ENCODE results near the gene ITPK1. TPM values are rescaled to one million over a fixed set of nuclear protein-coding genes. Genes with fewer than 3 reads are reported as not detected.

The ITPK1 gene
- total RNA-seq, 1 experiment from 2014 or later: 133 TPM

DNA sequence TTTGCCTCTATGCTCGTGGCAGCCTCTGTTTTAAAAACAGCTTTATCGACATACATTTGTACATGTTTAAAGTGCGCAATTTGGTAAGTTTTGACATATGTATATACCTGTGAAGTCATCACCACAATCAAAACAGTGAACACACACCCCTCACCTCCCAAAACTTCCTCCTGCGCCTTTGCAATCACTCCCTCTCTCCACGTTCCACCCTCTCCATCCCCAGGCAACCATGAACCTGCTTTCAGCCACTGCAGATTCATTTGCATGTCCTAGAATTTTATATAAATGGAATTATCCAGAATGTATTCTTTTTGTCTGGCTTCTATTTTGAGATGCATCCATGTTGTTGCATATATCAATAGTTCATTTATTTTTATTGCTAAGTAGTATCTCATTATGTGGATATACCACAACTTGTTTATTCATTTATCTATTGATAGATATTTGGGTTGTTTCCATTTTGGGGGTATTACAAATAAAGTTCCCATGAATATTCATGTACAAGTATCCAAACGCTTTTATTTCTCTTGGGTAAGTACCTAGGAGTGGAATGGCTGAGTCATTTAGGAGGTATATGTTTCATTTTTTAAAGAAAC is 208.3 kb downstream of the ITPK1 start:
- POLR2A ChIA-PET: no interaction called here

GRCh38 chr14:92906823-92907222 is 208.9 kb downstream of the ITPK1 start:
- Mint-ChIP-seq H3K27me3 (ENCODE audit: insufficient read depth, unreplicated experiment) (peaks cover 38% of the 10 kb centered on the region), H3K27ac (ENCODE audit: low read depth, unreplicated experiment) (no peak overlapping the region), H3K4me3 (ENCODE audit: unreplicated experiment) (no peak overlapping the region), H3K9me3 (ENCODE audit: unreplicated experiment) (no peaks in the 10 kb centered on the region), H3K36me3 (ENCODE audit: insufficient read depth, unreplicated experiment) (no peaks in the 10 kb centered on the region), H3K4me1 (ENCODE audit: insufficient read depth, unreplicated experiment) (no peaks in the 10 kb centered on the region)
- POLR2A ChIA-PET: no interaction called here
- CTCF ChIA-PET: no interaction called here
- no peak for TF ChIP-seq CTCF (IDR thresholded peaks at IDR 0.05; ENCODE audit: unreplicated experiment)
- no peak for DNase-seq (ENCODE audit: unreplicated experiment)
- no TSS peak for BruUV-seq (replicated peaks)
- intact Hi-C loops (cut with micrococcal nuclease): no loop called here

More for the DNA sequence above, 208.3 kb downstream of the ITPK1 start:
- no peaks in the 10 kb centered on the region for H3K36me3 Mint-ChIP-seq (ENCODE audit: insufficient read depth, unreplicated experiment)
- no peak for TF ChIP-seq CTCF (IDR thresholded peaks at IDR 0.05; ENCODE audit: unreplicated experiment)
- H3K27ac Mint-ChIP-seq (ENCODE audit: low read depth, unreplicated experiment): no peak overlapping the region
- H3K9me3 Mint-ChIP-seq (ENCODE audit: unreplicated experiment): no peaks in the 10 kb centered on the region
- no peaks in the 10 kb centered on the region for H3K4me1 Mint-ChIP-seq (ENCODE audit: insufficient read depth, unreplicated experiment)
- no peak for DNase-seq (ENCODE audit: unreplicated experiment)
- CTCF ChIA-PET: interaction anchor here (0.7 kb wide), 1 partner anchor 144 kb away, joined by 3 read pairs; no protein-coding TSS in a partner anchor
- intact Hi-C loops (cut with micrococcal nuclease): no loop called here
- BruUV-seq (replicated peaks): no TSS peak
- H3K4me3 Mint-ChIP-seq (ENCODE audit: unreplicated experiment): no peak overlapping the region
- H3K27me3 Mint-ChIP-seq (ENCODE audit: insufficient read depth, unreplicated experiment): peaks cover 33% of the 10 kb centered on the region

DNA sequence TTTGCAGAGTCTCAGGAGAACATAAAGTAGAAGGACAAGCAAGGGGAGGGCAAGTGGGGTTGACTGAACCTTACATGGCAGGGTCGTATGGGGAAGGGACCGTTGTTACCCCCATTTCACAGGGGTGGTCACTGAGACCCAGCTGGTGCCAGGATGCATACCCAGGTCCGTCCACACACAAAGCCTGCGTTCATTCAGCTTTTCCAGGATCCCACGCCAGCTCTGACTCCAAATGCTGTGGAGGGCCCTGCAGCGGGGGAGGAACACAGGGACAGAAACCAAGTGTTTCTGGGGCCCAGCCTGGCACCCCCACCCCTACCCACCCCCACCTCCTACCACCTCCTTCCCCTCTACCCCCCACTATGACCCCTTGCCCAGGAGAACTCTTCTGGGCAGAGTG is 209.3 kb downstream of the ITPK1 start:
- no peaks in the 10 kb centered on the region for H3K9me3 Mint-ChIP-seq (ENCODE audit: unreplicated experiment)
- no peaks in the 10 kb centered on the region for H3K4me1 Mint-ChIP-seq (ENCODE audit: insufficient read depth, unreplicated experiment)
- no peaks in the 10 kb centered on the region for H3K36me3 Mint-ChIP-seq (ENCODE audit: insufficient read depth, unreplicated experiment)
- ChIA-PET CTCF (no interaction called here), POLR2A (no interaction called here)
- BruUV-seq (replicated peaks): no TSS peak
- peaks cover 39% of the 10 kb centered on the region for H3K27me3 Mint-ChIP-seq (ENCODE audit: insufficient read depth, unreplicated experiment)
- H3K27ac Mint-ChIP-seq (ENCODE audit: low read depth, unreplicated experiment): no peak overlapping the region
- TF ChIP-seq CTCF (IDR thresholded peaks at IDR 0.05; ENCODE audit: unreplicated experiment): no peak
- intact Hi-C loops (cut with micrococcal nuclease): no loop called here
- no peak for DNase-seq (ENCODE audit: unreplicated experiment)
- H3K4me3 Mint-ChIP-seq (ENCODE audit: unreplicated experiment): no peak overlapping the region

DNA sequence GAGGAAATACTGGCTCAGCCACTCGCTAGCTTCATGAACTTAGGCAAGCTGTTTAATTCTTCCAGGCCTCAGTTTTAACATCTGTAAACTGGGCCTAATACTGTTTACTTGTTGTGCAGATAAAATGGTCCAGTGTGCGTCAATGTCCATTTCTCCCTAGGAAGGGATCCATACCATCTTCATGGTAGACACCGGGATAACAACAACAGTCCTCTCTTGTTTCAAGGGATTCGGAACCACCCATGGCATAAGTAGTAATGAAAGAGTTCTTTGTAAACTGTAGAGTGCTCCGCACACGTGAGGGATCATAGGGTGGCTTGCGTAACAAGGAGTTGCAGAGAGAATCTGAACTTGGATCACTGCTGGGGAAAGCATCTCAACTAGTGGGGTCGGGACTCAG is 210.1 kb downstream of the ITPK1 start:
- peaks cover 39% of the 10 kb centered on the region for H3K27me3 Mint-ChIP-seq (ENCODE audit: insufficient read depth, unreplicated experiment)

More for the DNA sequence above, 210.1 kb downstream of the ITPK1 start:
- Mint-ChIP-seq H3K36me3 (ENCODE audit: insufficient read depth, unreplicated experiment) (no peaks in the 10 kb centered on the region), H3K9me3 (ENCODE audit: unreplicated experiment) (no peaks in the 10 kb centered on the region), H3K4me3 (ENCODE audit: unreplicated experiment) (no peak overlapping the region), H3K27ac (ENCODE audit: low read depth, unreplicated experiment) (no peak overlapping the region), H3K4me1 (ENCODE audit: insufficient read depth, unreplicated experiment) (no peaks in the 10 kb centered on the region)
- BruUV-seq (replicated peaks): no TSS peak
- ChIA-PET CTCF (no interaction called here), POLR2A (interaction anchor here (0.6 kb wide), 1 partner anchor 46 kb away, joined by 3 read pairs; no protein-coding TSS in a partner anchor)
- intact Hi-C loops (cut with micrococcal nuclease): no loop called here
- DNase-seq (ENCODE audit: unreplicated experiment): no peak
- no peak for TF ChIP-seq CTCF (IDR thresholded peaks at IDR 0.05; ENCODE audit: unreplicated experiment)

Measured in MCF 10A (cell line).